Measurements from ENCODE around the gene REEP6.

REEP6 gene

GRCh38 chr19:1451916-1452801, 38.8 kb upstream of the REEP6 start:
- Histone ChIP-seq H3K4me3 (replicated peaks; ENCODE audit: insufficient read depth, low read length) (no peak overlapping the region), H3K27me3 (ENCODE audit: insufficient read depth, poor library complexity, severe bottlenecking) (peaks cover 81% of the 10 kb centered on the region), H3K27ac (replicated peaks) (no peak overlapping the region)
- DNase-seq (ENCODE audit: low read depth in 1 of 2, low spot score in 1 of 2): no peak
- TF ChIP-seq SPI1 (IDR thresholded peaks at IDR 0.05; ENCODE audit: borderline replicate concordance, low read depth) (no peak), POLR2AphosphoS5 (IDR thresholded peaks at IDR 0.05; ENCODE audit: low read depth) (no peak), CTCF (IDR thresholded peaks at IDR 0.05; ENCODE audit: insufficient read depth, low read length) (no peak)

GRCh38 chr19:1452802-1453524, 38.0 kb upstream of the REEP6 start:
- DNase-seq (ENCODE audit: low read depth in 1 of 2, low spot score in 1 of 2): no peak
- Histone ChIP-seq H3K27me3 (ENCODE audit: insufficient read depth, poor library complexity, severe bottlenecking) (peaks cover 79% of the 10 kb centered on the region), H3K27ac (replicated peaks) (no peak overlapping the region), H3K4me3 (replicated peaks; ENCODE audit: insufficient read depth, low read length) (no peak overlapping the region)
- no peak for TF ChIP-seq GABPA (IDR thresholded peaks at IDR 0.05; ENCODE audit: low read depth)
- TF ChIP-seq SPI1 (IDR thresholded peaks at IDR 0.05; ENCODE audit: borderline replicate concordance, low read depth): no peak
- TF ChIP-seq REST (IDR thresholded peaks at IDR 0.05; ENCODE audit: insufficient replicate concordance, low read depth): no peak
- TF ChIP-seq CTCF (IDR thresholded peaks at IDR 0.05; ENCODE audit: insufficient read depth, low read length): no peak
- TF ChIP-seq POLR2AphosphoS5 (IDR thresholded peaks at IDR 0.05; ENCODE audit: low read depth): no peak

GRCh38 chr19:1453525-1454364, 37.2 kb upstream of the REEP6 start:
- H3K27me3 ChIP-seq (ENCODE audit: insufficient read depth, poor library complexity, severe bottlenecking): peaks cover 83% of the 10 kb centered on the region
- H3K4me3 ChIP-seq (replicated peaks; ENCODE audit: insufficient read depth, low read length): no peak overlapping the region
- TF ChIP-seq GABPA (IDR thresholded peaks at IDR 0.05; ENCODE audit: low read depth) (no peak), POLR2AphosphoS5 (IDR thresholded peaks at IDR 0.05; ENCODE audit: low read depth) (no peak), CTCF (IDR thresholded peaks at IDR 0.05; ENCODE audit: insufficient read depth, low read length) (no peak), REST (IDR thresholded peaks at IDR 0.05; ENCODE audit: insufficient replicate concordance, low read depth) (no peak), SPI1 (IDR thresholded peaks at IDR 0.05; ENCODE audit: borderline replicate concordance, low read depth) (no peak)
- H3K27ac ChIP-seq (replicated peaks): no peak overlapping the region
- DNase-seq (ENCODE audit: low read depth in 1 of 2, low spot score in 1 of 2): no peak

Data from HL-60 (cell line).